ENCODE results near the gene NT5C1A.
A peak's percentile ranks its signal among the peaks of the same experiment; 100 is the strongest.

NT5C1A gene

DNA sequence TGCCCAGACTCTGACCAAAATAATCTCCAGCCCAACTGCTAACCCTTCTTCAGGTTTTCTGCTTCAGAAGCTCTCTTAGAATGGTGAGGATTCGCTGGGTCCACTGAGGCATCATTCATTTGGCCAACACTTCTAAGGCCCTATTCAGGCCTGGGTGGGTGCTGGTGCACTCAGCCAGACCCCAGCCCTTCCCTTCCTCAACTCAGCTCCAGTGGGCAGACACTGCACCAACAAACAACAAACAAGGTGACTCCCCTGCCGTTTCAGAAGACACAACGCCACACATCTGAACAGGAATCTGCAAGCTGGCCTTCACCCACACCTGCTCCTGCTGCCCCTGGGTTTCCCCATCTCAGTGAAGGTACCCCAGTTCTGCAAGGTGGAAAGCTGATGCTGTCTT is 38.5 kb downstream of the NT5C1A start:
- DNase-seq, result no peak

DNA sequence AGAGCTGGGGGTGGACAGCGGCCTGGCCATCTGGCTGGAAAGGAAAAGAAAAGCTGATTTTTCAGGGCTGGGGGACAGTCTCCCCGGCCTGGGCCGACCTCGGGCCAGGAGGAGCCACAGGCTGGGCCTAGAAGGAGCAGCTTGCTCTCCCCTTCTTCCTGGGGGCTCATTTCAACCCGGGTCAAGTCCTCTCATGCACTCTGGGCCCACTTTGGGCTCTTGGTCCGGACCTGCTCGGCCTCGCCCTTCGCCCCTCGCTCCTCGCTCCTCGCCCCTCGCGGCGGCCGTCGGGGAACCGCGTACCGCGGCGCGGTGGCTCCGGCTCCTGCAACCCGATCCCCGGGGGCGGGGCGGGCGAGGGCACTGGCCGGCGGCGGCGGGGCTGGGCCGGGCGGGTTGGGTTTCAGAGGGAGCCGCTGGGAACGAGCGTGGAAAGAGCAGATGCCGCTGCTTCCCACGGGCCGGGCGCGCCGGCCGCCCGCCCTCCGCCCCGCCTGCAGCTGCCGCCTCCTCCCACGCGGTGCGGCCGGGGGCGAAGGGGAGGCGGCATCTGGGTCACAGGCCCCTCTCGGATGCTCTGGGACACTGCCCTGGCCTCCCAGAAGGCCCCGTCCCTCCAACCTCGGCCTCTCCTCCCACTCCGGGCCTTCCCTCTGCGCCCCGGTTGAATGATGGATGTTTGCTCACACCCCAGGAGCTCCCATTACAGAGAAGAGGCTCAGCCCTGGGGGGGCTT is 39.1 kb downstream of the NT5C1A start:
- DNase-seq, result peak; percentile 9

DNA sequence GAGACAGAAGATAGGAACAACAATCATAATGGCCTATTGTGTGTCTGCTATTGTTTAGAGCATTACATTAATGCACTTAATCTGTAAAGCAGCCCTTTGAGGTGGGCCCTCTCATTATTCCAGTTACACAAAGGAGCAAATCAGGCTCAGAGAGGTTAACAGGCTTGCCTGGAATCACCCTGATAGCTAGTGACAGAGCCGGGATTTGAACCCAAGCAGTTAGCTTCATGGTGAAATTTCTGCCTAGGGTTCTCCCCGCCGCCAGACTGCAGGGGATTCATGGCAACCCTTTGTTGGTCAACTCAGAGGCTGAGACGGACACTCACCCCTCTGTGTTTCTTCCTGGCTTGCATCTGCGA is 39.6 kb downstream of the NT5C1A start:
- DNase-seq, result no peak

DNA sequence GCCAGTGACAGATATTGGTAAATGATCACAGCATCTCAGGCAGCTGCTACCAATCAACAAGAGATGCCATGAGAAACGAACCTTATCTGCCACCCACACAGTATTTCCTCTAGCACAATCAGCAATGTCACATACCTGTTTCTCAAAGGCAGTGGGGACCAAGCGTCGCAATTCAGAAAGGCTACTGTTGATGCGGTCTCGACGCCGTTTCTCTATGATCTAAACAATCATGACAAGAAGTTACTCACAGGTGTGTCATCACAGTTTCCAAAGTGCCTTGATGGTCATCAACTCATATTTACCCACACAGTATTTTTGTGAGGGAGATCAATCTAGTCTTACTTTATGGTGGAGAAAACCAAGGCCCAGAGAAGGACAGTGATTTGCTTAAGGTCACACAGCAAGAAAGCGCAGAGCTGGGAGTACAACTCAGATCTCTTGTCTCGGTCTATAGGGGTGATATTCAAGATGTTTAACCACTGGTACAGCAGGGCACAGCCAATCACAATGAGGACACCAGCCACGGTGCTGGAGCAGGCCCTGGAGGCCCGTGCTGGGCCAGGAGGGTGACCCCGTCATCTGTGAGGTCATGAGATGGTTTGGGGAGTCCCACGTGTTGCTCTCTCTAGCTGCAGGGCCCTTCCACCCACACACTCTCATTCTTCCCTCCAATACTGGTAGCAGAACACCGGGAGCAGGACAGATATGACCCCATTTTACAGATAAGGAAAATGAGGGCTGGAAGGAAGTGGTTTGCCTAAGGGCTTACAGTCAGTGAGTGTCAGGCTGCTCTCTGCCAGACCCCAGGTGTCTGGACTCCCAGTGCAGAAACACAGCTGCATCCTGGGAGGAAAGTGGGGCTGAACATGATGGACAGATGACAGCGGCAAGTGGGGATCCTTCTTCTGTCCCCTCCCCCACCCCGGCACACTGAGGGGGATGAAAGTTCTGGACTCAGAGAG is 40.3 kb downstream of the NT5C1A start:
- no peak for DNase-seq

DNA sequence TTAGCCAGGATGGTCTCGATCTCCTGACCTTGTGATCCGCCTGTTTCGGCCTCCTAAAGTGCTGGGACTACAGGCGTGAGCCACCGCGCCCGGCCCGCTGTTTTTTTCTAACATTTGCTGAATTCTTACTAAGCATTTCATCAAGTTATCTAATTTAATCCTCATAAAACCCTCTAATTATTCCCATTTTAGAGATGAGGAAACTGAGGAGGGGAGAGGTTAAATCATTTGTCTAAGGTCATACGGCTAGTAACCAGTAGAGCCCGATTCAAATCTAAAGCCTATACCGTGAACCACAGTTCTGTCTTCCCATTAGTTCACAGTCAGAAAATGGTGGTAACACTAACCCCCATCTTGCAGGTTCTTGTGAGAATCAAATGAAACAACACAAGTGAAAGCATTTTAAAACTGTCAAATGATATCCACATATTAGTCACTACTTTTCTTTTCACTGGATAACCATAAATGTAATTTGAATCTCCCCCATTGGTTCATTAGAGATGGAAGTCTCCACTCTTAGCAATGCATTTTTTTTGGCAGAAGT is 43.0 kb downstream of the NT5C1A start:
- no peak for DNase-seq

DNA sequence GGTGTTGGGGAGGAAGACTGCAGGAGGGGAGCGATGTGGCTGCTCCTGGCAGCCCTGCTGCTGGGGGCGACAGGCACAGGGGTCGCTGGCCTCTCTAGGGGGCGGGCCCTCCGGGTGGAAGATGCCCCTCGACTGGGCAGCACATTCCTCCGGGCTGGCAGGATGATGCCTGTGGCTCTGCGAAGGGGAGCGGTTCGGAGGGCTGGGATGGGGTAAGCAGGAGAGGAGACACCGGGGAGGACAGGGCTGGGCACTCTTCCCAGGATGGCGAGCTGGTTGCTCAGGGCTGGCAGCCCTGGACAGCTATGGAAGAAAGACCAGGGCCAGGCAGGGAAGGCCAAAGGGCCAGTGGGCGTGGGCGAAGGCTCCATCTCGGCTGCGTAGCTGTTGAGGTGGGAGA is 45.3 kb downstream of the NT5C1A start:
- no peak for DNase-seq

DNA sequence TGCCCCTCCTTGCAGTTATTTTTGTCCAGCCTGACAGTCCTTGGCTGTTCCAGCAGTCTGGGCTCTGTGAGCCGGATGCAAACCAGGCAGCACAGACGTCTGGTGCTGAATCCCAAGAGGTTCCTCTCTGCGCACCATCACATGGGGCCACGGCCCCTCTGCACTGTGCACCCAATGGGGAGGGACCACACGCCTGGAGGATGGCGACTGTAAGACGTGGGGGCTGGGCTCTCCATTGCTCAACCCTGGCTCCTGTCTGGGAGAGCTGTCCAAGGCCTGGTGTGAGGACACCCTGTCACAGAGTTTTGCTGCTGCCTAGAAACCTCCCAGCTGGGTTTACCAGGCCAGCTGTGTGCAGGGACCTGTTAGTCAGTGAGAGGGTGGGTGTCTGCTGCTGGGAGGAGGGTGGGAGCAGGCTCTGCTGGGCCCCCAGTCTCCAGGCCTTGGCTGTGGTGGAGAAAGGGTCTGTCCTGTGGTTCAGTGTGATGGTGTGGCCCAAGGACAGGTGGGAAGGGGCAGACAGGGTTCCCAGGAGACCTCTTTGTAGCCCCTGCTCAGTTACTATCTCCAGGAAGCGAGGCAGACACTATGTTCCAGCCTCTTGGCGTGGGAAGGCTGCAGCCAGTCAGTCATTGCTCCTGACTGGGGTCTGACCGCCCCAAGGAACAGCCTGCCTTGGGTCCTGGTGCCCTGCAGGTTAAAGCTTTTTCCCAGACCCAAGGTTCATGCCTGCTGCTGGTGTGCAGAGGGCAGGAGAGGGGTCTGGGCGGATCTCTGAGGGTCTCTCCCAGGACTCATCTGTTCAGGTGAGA is 46.2 kb downstream of the NT5C1A start:
- DNase-seq, result no peak

DNA sequence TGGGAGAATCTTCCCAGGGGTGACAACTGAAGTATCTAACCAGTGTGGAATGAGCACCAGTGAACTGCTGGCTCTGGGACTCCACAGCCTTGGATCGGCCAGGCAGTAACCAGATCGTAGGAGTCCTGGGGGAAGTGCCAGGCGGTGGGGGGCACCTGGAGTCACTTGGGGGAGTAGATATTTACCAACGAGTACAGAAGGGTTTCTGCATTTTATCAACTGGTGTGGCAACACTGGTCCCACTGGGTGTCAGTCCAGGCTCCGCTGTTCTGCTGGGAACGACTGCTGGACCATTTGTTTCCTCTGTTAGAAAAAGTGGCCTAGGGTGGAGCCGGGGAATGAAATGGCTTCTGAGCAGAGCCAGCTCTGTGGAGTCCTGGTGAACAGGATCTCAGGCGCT is 46.9 kb downstream of the NT5C1A start:
- DNase-seq, result no peak

DNA sequence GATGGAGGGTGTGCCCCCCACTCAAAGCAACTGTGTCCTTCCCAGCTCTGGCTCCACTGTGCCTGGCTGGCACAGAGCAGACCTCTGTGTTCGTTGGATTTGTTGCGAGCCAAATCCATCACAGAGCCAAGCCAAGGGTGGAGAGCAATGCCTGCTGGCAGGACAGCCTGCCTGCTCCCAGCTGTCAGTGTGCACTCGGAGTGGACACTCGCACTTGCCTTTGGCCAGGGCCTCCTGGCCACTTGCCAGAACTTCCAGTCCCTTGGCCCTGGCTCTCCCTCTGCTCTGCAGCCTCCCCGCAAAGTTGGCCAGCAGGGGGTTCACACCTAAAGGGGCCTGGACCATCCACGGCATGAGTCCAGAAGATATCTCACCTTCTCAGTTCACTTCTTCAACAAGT is 48.9 kb downstream of the NT5C1A start:
- no peak for DNase-seq

DNA sequence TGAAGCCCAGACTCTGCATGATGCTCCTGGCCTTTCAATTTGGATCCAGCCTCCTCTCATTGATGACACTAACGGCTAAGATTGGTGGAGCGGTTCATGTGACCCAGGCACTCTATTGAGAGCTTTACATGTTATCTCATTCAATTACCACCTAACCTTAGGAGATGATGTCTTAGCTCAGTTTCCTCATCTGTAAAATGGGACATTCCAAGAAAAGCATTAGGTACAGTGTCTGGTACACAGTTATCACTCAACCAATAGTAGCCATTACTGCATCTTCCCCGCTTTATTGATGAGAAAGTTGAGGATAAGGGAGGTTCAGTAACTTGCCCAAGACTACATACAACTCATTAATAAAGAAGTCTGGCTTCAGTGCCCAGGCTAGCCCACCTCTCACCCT is 49.5 kb downstream of the NT5C1A start:
- no peak for DNase-seq

DNA sequence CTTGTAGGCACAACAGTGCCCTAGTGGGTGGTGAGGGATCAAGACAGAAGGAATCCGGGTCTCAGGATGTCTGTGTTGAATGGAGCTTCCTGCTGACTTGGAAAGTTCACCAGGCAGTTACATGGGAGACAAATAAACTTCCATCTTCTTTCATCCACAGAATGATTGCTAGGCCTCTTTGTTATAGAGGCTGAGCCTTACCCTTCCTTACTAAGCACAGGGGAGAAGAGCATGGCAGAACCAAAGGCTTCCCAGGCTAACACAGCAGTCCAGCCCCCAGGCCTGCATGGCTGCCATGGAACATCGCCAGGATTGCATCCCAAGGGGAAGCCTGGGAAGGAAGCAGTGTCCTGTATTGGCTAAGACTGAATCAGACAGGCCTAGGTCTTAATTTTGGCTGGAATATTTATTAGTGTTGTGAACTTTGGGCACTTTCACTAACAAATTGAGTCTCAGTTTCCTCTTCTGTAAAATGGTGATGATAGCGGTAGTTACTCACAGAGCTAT is 51.2 kb downstream of the NT5C1A start:
- no peak for DNase-seq

DNA sequence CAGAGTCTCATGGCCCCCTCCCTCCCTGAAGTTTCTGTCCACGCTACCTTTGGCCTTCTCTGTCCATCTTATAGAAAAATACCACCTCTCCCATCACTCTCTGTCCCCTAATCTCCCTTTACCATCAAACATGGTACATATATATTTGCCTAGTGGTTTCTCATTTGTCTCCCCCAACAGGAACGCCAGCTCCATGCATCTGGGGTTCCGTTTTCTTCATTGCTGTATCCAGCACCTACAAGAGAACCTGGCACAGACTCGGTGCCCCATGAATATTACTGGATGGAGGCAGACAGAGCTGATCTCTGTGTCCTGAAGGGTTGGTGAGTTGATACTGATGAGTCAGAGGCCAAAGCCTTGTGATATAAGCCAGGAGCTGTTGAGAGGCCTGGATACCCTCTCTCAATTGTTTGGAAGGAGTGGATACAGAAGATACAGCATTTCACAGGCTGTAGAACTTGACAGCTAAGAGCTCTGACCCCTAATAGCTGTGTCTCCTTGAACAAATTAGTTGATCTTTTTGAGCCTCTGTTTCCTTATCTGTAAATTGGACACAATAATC is 54.3 kb downstream of the NT5C1A start:
- DNase-seq, result no peak

DNA sequence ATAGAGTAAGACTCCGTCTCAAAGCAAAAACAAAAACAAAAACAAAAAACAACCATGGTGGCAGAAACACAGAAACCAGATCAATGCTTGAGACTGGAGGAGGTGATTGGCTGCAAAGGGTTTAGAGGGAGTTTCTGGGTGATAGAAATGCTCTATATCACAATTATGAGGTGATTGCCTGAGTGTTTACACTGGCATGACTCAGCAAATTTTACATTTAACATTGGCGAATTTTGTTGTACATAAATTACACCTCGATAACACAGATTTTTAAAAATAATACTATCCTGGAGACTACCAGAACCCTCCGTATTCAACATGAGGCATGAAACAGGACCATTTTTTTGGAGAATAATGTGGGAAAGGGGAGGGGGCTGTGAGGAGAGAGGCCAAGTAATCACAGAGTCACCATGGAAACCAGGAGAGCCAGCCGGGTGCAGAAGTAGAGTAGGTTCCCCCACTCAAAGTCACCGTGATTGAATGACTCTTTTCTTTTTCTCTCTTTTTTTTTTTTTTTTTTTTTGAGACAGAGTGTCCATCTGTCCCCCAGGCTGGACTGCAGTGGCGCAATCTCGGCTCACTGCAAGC is 56.7 kb downstream of the NT5C1A start:
- no peak for DNase-seq

DNA sequence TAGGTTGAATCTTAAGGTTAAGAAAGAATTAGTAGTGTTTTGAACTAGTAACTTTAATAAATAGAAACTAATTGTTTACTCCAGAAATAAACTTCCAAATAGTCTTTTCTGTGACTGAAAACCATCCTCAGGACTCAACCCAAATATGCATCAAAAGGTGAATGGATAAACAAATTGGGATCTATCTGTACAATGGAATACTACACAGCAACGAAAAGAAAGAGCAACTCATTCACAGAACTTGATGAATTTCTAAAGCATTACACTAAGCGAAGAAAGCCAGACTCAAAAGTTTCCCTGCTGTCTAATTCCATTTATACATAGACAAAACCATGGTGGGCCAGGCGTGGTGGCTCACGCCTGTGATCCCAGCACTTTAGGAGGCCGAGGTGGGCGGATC is 57.4 kb downstream of the NT5C1A start:
- no peak for DNase-seq

DNA sequence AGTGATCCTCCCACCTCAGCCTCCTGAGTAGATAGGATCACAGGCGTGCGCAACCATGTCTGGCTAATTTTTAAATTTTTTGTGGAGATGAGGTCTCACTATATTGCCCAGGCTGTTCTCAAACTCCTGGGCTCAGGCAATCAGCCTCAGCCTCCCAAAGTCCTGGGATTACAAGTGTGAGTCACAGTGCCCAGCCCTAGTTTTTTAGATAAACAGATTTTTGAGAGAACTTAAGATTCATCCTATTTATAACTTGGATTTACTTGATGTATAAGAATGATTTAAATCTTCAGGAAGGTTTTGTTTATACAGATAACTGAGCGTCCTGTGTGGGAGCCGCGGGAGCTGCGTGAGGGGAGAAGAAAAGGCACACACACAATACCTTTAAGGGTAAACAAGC is 58.7 kb downstream of the NT5C1A start:
- DNase-seq, result no peak

DNA sequence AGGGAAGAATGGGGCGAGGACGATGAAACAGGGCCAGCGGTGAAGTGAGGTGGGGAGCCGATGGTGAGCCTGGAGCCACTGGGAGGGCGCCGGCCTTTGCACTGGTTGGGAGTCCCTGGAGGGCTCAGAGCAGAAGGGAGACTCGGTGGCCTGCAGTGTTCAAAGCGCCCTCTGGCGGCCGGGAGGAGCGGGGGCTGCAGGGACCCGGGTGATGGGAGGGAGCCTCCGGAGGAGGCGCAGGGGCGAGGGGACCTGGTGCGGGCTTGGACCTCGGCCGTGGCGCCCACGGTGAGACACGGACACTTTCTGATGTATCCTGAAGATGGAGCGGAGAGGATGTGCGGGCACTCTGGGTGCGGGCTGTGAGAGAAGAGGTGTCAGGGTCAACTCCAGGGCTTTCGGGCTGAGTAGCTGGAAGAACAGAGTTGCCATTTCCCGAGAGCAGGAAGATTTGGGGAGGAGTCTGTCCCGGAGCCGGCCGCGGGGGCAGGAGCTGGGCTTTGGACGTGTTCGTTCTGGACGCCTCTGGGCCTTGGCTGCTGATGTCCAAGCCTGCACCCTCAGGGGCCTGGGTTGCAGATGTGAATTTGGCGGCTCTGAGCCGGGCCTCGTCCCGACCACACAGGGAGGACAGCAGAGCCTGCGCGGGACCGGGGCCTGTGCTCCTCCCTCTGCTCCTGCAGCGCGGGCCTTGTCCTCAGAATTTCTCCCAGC is 62.1 kb downstream of the NT5C1A start:
- DNase-seq, result no peak
